ENCODE measurements around the gene LRRIQ1.
"Not testable (repeated sequence)": the region's sequence is repeated elsewhere in the genome, so short reads cannot be mapped to it uniquely, and the experiment has no call there.

The LRRIQ1 gene

DNA sequence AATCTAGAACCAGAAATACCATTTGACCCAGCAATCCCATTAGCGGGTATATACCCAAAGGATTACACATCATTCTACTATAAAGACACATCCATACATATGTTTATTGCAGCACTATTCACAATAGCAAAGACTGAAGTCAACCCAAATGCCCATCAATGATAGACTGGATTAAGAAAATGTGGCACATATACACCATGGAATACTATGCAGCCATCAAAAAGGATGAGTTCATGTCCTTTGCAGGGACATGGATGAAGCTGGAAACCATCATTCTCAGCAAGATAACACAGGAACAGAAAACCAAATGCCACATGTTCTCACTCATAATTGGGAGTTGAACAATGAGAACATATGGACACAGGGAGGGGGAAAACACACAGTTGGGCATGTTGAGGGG is 188.2 kb downstream of the LRRIQ1 start:
- not testable (repeated sequence) for DNase-seq

- DNase-seq, result no peak
Observed at GRCh38 chr12:85225501-85225900, 189.3 kb downstream of the LRRIQ1 start.

GRCh38 chr12:85237327-85237726 is 201.2 kb downstream of the LRRIQ1 start:
- no peak for DNase-seq

DNA sequence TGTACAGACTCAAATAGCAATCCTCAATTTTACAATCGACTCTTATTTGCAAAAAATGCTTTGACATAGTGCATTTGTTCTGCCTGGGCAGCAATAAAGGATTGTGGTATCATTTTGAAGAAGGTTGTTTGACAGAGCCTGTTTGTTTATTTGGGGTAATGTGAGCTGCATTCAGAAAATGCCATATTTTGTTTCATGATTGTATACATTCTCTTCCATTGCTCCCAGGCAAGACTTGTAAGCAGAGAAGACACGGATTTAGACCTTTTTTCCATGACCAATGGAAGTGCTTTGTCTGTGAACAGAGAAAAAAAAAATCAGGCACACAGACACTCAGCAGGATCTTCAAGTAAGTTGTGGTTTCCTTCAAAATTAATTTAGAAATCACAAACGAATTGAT is 208.4 kb downstream of the LRRIQ1 start:
- no peak for DNase-seq

DNA sequence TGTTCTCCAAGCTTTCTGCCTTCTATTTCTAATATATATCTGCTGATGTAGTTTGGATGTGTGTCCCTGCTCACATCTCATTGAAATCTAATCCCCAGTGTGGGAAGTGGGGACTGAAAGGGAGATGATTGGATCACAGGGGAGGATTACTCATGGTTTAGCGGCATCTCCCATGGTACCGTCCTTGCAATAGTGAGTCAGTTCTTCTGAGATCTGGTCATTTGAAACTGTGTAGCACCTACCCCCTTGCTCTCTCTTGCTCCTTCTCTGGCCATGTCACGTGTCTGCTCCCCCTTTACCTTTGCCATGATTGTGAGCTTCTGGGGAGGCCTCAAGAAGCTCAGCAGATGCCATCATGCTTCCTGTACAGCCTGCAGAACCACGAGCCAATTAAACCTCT is 217.7 kb downstream of the LRRIQ1 start:
- no peak for DNase-seq

DNA sequence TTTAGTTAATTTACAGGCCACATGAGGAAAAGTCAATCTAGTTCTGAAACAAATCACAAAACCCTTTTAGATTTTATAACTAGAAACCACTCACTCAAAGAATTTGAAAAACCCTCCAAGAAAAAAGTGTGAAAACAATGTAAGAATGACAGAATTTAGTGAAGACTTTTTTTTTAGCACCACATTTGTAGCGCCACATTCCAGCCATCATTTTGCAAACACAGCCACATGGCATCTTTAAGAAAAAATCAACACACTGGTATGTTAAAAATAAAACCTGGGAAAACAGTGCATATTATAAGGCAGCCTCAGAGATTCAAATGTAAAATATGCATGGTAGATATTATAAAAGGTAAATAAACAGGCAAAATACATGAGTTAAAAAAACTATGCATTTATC is 221.5 kb downstream of the LRRIQ1 start:
- no peak for DNase-seq

DNA sequence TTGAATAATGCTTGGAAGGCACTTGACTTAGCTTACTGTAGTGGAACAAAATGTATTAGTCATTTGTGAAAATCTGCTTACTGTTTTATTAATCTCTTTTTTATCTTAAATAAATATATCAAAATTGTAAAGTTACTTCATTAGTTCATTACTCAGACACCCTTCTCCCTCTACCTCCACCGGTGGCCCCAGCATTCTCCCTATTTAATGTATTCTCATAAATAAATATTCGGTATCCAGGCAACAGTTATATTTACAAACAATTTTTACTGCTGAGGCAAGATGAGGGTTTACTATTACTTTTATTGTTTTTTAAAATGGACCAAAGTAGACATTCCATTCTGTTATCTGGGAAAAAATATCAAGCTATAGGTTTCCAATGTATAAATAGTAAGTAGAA is 224.3 kb downstream of the LRRIQ1 start:
- no peak for DNase-seq

GRCh38 chr12:85260896-85261295 is 224.7 kb downstream of the LRRIQ1 start:
- no peak for DNase-seq

- DNase-seq, result no peak
Observed at GRCh38 chr12:85266356-85266755, 230.2 kb downstream of the LRRIQ1 start.

DNA sequence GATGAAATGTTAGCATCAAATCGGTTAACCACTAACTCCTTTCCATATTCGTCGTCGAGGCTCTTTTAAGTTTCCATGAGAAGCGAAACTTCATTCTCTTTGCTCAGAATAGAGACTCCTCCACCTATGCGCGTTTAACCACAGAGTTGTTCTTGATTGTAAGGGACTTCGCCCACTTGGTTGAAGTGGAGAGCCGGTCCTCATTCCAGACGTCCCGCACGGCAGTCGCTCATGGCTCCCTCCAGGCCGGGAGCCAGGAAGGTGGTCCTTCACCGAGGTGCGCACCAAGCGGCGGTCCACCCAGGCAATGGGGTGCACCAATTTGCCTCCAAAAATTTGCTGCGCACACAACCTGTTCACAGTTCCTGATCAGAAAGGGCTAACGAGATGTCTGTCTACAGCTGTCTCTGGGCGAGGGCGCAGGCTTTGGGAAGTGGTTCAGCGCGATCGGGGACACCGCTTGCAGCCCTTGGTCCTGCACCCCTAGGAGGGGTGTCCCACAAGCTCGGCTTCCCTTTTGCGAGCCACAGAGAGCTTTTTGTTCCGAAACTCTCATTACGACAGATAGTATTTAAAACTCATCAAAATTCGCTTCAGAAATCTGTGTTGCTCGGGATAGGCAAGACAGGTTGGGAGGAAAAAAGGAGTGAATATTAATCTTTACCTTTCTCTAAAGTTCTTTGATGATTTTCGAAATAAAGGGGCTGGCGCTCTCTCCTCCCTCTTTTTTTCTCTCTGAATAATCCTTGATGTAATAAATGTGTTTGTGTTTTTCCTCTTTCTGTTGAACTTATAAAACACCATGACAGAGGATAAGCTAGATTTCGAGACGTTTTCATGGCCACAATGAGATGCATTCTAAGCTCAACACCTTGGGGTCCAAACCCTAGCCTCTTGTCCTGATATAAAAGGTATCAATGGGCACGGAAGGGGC is 237.5 kb downstream of the LRRIQ1 start:
- no peak for DNase-seq

GRCh38 chr12:85274315-85274651 is 238.1 kb downstream of the LRRIQ1 start:
- DNase-seq, result no peak

DNA sequence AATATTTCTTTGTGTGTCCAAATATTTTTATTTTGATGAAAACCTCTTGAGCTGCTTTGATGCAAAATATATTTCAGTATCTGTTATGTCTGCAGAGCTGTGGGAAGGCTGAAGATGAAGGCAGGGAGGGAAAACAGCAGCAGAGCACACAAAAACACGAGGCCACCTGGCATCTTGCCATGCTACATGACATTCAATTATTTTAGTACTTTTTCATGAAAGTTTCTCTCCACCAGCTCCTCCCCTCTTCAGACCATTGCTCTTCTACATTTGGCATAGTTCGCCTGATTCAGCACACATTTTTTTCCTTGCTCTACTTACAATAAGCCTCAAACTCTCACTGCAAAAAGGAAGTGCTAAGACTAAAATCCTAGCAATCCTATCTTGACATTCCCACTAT is 239.2 kb downstream of the LRRIQ1 start:
- DNase-seq, result no peak

DNA sequence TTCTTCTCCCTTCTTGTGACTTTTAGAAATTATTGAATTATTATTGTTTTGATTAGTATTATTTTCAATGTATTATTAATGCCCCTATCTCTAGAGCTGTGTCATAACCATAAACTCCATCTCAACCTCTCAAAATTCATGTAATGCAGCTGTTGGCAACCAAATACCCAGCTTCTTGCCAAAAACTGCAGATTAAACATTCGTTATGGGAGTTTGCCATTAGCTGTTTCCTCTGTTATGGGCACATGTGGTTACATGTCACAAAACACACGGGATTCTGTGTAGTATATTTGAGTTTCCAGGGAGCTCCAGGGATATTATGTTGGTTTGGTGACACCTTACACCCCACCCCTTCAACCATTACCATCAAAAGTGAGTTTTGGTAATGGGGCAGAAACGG is 241.0 kb downstream of the LRRIQ1 start:
- no peak for DNase-seq

DNA sequence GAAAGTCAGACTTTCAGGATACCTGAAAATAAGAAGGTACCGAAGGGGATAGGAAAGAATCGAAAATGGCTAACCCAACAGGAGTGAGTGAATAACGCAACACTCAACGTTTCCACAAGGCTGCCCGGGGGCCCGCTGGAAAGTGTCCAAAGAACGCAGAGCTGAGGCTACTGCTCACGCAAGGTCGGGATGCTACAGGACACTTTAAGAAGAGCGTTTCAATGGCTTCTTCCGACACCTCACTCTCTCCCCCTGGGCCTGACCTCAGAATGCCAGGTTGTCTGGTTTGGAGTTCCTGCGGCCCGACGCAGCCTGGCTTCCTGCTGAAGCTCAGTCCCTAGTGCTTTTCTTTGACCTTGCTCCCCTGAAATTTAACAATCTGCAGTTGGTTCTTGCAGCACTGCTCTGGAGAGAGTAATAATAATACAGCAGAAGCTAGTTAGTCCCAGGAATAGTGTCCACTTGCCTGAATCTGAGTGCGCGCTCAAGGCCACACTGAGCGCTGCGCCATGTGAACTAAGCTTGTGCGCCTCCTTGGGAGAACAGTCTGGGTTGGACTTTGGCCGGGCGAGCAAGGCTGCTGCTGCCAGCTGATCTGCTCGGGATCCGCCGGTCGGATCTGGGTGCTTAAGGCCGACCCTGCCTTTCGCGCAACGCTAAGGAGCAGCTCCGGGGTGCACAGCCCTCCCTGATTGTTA is 241.9 kb downstream of the LRRIQ1 start:
- DNase-seq, result no peak

- DNase-seq, result no peak
Observed at GRCh38 chr12:85278598-85279448, 242.7 kb downstream of the LRRIQ1 start.

- DNase-seq, result no peak
Observed at GRCh38 chr12:85279449-85280164, 243.5 kb downstream of the LRRIQ1 start.

DNA sequence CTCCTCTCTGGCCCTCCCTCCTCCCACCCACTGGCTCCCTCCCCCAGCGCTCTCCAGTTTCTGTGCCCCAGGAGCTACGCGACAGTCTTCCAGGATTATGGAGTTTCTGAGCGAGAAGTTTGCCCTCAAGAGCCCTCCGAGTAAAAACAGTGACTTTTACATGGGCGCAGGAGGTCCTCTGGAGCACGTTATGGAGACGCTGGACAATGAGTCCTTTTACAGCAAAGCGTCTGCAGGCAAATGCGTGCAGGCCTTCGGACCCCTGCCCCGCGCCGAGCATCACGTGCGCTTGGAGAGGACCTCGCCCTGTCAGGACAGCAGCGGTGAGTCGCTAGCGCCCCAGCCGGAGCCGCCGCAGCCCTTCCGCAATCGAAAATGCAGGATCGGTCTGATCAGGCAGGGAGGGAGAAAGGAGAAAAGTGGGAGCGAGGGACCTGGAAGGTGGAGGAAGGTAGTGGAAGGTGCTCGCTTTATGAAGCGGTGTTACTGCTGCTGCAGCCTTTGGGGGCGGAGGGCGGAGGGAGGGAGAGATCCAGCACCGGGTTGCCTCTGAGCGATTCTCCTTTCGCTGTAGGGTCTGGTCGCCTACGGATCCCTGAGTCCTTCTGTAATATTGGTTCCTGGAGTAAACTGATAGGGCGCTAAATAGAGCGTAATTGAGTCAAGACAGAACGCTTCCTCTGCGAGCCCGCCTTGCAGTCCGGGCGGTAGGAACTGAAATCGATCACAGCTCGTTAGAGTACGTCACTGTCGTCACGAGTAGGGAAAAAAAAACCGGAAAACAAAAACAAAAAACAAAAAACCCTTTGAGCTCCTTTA is 244.2 kb downstream of the LRRIQ1 start, which contains the start of gene ALX1:
Gene ALX1, plus strand, starts transcription at position 56 of the 819 bp plus-strand sequence. Its CDS starts 42 bp downstream, at position 98.
- DNase-seq, result peak; percentile 33

DNA sequence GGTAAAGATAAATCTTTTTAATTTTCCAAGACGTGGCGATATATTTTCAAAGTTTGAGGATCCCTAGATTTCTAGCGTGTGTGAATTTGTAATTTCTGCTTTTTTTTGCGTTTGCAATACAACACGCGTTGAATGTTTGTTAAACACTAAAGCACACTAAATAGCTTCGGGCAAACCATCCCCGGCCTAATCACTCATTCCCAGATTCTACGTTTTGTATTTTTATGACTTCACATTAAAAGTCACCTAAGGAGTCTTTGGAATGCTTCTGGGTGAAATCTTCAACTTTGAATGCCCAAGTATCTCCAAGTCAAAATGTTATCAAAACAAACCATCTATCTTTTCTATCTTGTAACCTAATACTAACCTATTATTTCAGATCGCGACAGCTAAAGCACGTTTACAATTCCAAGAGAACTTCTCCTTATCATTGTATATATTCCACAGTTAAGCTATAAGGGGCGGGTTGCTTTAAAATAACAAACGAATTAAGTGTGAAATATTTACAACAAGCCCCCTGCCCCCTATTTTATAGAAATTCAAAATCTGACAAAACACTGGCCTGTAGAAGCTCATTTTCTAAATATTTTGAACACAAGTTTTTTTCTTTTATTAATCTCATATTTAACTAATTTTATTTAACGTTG is 245.0 kb downstream of the LRRIQ1 start:
- DNase-seq, result no peak

- no peak for DNase-seq
Observed at GRCh38 chr12:85281636-85282312, 245.6 kb downstream of the LRRIQ1 start.

- DNase-seq, result no peak
Observed at GRCh38 chr12:85283560-85283959, 247.4 kb downstream of the LRRIQ1 start.
